Stimulated activated CD4-positive, alpha-beta T cell treated with anti-CD3 and anti-CD28 coated beads, Interleukin-12 subunit alpha, Interleukin-12 subunit beta, amount 100 ng/mL, for 24 hours (primary cell): ENCODE results near the gene SLX4IP.

Experiments
- DNase-seq, 2 experiments: peaks; one replicate each; pipeline ENCODE4 v3.0.0-alpha.2; 2020; ENCODE audit warnings: low read depth in 2 of 2

Gene SLX4IP

GRCh38 chr20:10466325-10466724 is 31.2 kb downstream of the SLX4IP start:
- no peak for DNase-seq

- no peak for DNase-seq
Observed at GRCh38 chr20:10466855-10467254, 31.8 kb downstream of the SLX4IP start.

DNA sequence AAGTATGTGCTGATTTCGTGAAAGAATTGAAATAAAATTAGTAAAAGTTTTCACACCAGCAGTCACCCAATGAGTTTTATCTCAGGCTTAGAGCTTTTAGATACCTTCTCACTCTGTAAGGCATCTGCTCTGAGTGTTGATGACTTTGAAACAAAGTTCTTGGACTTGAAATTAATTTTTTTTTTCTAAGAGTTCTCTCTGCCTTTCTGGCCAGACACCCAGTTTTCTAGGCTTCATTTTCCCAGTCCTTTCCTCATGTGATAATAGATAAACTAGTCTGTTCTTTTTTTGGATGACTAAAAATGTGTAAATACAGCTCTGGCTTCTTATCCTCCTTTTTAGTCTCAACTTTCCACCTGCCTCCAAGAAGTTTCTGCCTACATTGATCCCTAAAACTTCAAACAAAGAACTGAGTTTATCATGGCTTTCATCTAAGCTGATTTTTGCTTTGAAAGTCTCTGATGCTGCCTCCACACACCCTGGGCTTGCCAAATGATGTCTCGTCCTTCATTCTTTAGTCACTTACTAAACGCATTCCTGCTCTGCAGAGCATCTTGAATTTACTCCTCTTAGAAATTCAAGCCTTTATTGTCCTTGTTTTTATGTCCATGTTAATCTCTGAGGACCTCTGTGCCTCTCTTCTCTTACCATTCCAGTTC is 32.7 kb downstream of the SLX4IP start:
- DNase-seq = no peak

DNA sequence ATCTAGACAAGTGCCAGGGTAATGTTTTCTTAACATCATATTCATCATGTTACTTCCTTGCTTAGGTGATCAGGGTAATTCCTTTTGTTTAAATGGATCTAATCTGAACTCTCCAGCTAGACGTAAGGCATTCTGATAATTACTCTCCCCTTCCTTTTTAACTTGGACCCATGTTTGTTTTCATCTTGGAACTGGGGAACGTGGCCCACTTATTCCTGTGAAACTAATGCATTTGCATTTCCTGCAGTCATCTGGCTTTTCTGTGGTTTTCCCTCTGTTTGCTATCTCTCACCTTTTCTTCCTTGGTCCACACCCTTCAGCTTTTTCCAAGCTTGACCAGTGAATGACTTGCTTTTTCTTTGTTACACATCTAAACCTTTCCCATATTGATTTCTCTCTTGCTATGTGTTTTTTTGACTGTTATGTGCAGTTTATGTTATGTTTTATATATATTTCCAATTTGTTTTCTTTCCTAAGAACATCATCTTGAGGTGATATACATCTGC is 33.3 kb downstream of the SLX4IP start:
- DNase-seq = no peak

DNA sequence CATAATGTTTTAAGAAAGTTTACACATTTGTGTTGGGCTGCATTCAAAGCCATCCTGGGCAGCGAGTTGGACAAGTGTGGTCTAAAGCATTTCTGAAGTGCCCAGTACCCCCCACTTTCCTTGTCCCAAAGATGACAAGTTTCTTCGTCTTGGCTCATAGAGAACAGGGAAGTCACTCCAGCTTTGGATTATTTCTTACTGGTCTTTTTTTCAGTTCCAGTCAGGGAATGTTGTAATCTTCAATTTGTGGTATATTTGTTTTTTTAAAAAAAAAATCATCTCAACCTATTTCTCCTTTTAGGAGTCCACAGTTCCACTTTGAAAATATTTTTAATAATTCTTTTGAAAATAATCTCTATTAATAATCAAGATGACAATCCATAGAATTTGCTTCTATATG is 34.0 kb downstream of the SLX4IP start:
- no peak for DNase-seq

DNA sequence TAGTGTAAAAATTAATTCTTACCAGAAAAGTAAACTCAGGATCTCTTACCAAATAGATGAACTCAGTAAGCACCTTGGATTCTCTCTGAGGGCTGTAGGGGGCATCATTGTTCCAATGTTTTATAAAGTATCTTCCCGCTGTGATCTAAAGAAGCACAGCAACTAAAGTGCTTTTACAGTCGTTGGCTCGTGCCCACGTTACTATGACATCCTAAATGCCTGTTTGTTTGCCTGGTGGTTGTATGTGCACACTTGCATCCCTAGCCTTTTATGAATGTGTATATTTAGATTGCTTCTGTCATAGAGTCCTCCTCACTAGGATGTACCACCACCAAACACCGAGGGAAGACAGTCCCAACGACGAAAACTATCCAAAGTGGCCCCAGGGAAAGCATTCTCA is 34.5 kb downstream of the SLX4IP start:
- no peak for DNase-seq

DNA sequence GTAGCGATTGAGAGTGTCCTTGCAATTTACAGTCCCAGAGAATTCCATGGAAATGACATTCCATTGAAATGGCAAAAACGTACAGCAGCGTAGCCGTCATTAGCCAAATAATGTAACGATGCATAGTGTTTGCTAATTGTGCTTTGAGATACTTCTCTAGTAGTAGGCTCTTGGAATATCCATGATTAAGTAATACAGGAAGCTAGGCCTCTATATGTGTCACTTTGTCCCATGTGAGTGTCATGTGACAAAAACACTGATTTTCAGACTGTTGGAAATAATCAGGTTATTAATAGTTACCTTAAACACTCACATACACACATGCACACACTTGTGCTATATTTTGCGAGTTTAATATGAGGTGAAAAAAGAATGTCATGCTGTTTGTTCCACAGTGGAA is 35.2 kb downstream of the SLX4IP start:
- no peak for DNase-seq

DNA sequence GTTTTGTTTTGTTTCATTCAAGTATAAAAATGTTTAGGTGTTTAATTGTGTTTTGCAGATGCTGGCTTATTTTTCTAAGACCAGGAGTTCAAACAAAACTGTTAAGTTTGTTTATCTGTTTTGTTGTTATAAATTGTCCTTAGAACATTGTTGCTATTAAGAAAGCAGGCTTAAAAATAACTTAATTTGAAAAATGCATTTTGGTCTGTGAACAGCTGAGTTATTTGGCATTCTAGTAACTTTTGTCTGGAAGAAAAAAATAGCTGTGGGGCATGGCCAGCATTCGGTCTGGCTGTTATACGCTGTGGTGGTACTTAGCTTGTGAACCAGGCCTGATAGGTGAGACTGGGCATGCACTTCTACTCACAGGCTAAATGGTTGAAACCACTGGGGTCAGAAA is 37.8 kb downstream of the SLX4IP start:
- no peak for DNase-seq

- DNase-seq = no peak
Observed at GRCh38 chr20:10474606-10475184, 39.6 kb downstream of the SLX4IP start.

DNA sequence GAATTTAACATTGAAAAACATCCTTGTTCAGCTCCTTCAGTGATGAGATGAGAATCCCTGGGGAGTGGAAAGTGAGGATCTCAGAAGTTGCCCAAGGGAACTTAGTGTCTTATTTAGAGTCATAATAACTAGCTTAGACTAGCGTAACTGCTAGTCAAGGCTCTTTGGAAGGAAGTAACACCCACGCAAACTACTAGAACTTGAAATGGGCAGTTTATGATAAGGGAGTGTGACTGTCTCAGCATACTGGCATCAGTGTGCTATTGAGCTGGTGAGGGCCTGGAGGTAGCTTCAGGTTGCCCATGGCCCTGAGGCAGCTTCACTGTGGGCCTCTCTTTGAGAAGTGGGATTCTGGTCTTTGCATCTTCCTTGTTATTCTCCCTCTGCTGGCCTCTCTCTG is 40.1 kb downstream of the SLX4IP start:
- DNase-seq = no peak

DNA sequence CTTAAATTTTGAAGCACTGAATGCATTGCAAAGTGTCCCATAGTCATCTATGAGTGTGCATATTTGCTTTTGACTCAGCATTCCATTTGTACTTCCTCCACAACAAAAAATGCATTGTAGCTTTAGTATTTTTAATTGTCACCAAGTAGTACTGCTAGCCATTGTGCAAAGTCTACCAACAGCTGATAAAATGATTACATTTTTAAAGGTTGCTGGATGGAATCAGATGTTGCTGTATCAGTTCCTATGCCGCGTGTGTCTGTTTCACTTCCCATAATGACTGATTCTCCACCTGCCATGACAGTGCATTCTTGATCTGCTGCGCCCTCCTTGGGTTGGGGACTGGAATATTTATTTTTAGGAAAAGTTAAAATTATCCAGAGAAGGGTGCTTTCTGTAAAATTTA is 41.2 kb downstream of the SLX4IP start:
- no peak for DNase-seq

- DNase-seq = no peak
Observed at GRCh38 chr20:10478205-10478604, 43.1 kb downstream of the SLX4IP start.

DNA sequence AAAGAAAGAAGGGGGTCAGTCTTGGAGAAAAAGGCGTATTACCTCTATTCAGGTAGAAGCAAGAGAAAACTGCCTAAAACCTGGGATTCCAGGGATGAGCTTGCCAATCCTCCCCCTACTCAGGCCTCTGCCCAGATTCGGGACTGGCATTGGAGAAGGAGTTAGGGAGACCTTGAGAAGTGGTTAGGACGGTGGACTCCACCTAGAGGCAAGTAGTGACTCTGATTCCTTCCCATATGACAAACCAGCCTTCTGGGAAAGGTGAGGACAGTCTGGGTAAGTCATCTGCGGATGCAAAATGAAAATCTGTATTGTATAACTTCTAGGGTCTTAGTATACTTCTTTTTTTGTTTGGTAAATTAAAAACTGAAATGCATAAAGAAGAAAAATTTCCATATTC is 43.8 kb downstream of the SLX4IP start:
- DNase-seq = no peak

GRCh38 chr20:10481676-10482075 is 46.6 kb downstream of the SLX4IP start:
- no peak for DNase-seq

- DNase-seq = no peak
Observed at GRCh38 chr20:10483691-10484090, 48.6 kb downstream of the SLX4IP start.

- DNase-seq = no peak
Observed at GRCh38 chr20:10487142-10488136, 52.3 kb downstream of the SLX4IP start.

GRCh38 chr20:10488534-10488933 is 53.4 kb downstream of the SLX4IP start:
- no peak for DNase-seq

DNA sequence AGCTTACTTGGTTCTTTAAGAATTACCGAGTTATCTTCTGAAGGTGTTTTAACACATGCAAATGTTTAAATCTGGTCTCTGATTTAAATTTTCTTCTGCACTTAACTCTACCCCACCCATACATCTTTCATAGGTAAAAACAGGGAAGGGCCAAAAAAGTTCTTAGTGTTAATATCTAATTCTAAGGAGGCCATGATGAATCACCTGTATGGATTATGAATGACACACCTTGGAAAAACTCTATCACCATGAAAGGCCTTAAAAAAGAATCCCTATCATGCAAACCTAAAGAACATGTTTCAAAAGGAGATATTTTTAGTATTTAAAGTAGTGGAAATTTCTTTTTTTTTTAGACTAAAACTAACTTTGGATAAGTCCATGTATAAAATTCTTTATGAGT is 54.7 kb downstream of the SLX4IP start:
- no peak for DNase-seq

DNA sequence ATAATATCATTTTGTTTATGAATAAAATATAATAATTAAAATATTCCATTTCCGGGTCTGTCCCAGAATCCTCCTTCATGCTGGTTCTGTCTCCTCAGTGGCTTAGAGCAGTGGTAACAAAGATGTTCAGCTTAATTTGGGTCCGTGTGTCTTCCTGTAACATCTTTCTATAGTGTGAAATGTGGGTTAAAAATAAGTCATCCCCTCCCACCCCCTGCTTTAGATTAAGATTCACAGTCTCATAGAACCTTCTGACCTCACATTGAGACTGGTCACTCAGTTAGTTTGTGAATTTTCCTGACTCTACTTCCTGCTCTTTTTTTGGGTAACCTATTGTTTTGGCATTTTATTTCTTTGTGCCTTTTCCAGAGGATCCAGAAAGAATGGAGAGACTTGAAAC is 55.2 kb downstream of the SLX4IP start:
- DNase-seq = no peak

- DNase-seq = no peak
Observed at GRCh38 chr20:10490706-10491105, 55.6 kb downstream of the SLX4IP start.

- DNase-seq = no peak
Observed at GRCh38 chr20:10492065-10492464, 57.0 kb downstream of the SLX4IP start.

- DNase-seq = no peak
Observed at GRCh38 chr20:10492844-10493243, 57.7 kb downstream of the SLX4IP start.

- DNase-seq = no peak
Observed at GRCh38 chr20:10495173-10495572, 60.1 kb downstream of the SLX4IP start.
